ENCODE measurements around the gene RASSF5. TPM values are rescaled to one million over a fixed set of nuclear protein-coding genes. Genes with fewer than 3 reads are reported as not detected.
A peak's percentile ranks its signal among the peaks of the same experiment; 100 is the strongest.

RASSF5 gene
- total and polyA plus RNA-seq, 3 donors from 2014 or later: 4.3 to 8.4 (median 5.9) TPM

- H3K27me3 ChIP-seq: no peaks in the 10 kb centered on the region
- no peak overlapping the region for H3K4me3 ChIP-seq
- DNase-seq: peak; percentile 51
- WGBS, 2 donors: 70 to 75% methylated on average over 4 to 10 of the region's 10 CpGs
- no peaks in the 10 kb centered on the region for H3K9me3 ChIP-seq
- no peak for TF ChIP-seq POLR2A (IDR thresholded peaks at IDR 0.05)
- TF ChIP-seq, protein P1, sequence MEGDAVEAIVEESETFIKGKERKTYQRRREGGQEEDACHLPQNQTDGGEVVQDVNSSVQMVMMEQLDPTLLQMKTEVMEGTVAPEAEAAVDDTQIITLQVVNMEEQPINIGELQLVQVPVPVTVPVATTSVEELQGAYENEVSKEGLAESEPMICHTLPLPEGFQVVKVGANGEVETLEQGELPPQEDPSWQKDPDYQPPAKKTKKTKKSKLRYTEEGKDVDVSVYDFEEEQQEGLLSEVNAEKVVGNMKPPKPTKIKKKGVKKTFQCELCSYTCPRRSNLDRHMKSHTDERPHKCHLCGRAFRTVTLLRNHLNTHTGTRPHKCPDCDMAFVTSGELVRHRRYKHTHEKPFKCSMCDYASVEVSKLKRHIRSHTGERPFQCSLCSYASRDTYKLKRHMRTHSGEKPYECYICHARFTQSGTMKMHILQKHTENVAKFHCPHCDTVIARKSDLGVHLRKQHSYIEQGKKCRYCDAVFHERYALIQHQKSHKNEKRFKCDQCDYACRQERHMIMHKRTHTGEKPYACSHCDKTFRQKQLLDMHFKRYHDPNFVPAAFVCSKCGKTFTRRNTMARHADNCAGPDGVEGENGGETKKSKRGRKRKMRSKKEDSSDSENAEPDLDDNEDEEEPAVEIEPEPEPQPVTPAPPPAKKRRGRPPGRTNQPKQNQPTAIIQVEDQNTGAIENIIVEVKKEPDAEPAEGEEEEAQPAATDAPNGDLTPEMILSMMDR (IDR thresholded peaks at IDR 0.05): no peak
- H3K27ac ChIP-seq: no peak overlapping the region
- peaks cover 2% of the 10 kb centered on the region for H3K4me1 ChIP-seq
- intact Hi-C loops (cut with DNase I; ENCODE audit: low total_unique reads): loop anchor here (10.0 kb wide), 1 partner anchor 87 kb away; no protein-coding TSS in a partner anchor
- no peaks in the 10 kb centered on the region for H3K36me3 ChIP-seq (ENCODE audit: low read depth, missing control alignments)
Measured at GRCh38 chr1:206581571-206581981, 74.2 kb downstream of the RASSF5 start.

DNA sequence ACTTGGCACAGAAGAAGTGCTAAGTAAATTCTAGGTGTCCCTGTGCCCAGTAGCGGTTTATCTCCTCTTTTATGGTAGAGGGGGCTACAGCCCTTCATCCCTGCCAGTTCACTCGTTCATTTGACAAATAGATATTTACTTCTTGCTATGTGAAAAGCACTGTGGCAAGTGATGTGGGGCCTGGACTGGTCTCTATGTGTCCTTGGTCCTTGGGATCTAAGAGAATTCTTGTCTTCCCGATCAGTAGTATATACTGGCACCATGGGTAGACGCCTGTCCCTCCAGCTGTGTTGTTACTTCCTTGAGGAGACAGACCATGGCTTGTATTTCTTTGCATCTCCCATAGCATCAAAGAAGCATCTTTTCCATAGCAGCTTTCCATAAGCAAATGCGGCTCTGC, 75.2 kb downstream of the RASSF5 start:
- intact Hi-C loops (cut with DNase I; ENCODE audit: low total_unique reads): loop anchor here (10.0 kb wide), 1 partner anchor 88 kb away; no protein-coding TSS in a partner anchor
- Histone ChIP-seq H3K9me3 (no peaks in the 10 kb centered on the region), H3K27me3 (no peaks in the 10 kb centered on the region), H3K36me3 (ENCODE audit: low read depth, missing control alignments) (no peaks in the 10 kb centered on the region), H3K4me1 (peaks cover 2% of the 10 kb centered on the region), H3K27ac (no peak overlapping the region), H3K4me3 (no peak overlapping the region)
- DNase-seq: no peak
- no peak for TF ChIP-seq POLR2A (IDR thresholded peaks at IDR 0.05)
- TF ChIP-seq, protein P1 (IDR thresholded peaks at IDR 0.05): no peak
- 91 to 94% methylated on average over 5 of the region's 5 CpGs for WGBS, 2 donors

GRCh38 chr1:206582971-206583706, 75.8 kb downstream of the RASSF5 start:
- H3K27ac ChIP-seq: no peak overlapping the region
- 72 to 73% methylated on average over 17 to 18 of the region's 18 CpGs for WGBS, 2 donors
- no peak for TF ChIP-seq POLR2A (IDR thresholded peaks at IDR 0.05)
- TF ChIP-seq, protein P1 (IDR thresholded peaks at IDR 0.05): no peak

DNA sequence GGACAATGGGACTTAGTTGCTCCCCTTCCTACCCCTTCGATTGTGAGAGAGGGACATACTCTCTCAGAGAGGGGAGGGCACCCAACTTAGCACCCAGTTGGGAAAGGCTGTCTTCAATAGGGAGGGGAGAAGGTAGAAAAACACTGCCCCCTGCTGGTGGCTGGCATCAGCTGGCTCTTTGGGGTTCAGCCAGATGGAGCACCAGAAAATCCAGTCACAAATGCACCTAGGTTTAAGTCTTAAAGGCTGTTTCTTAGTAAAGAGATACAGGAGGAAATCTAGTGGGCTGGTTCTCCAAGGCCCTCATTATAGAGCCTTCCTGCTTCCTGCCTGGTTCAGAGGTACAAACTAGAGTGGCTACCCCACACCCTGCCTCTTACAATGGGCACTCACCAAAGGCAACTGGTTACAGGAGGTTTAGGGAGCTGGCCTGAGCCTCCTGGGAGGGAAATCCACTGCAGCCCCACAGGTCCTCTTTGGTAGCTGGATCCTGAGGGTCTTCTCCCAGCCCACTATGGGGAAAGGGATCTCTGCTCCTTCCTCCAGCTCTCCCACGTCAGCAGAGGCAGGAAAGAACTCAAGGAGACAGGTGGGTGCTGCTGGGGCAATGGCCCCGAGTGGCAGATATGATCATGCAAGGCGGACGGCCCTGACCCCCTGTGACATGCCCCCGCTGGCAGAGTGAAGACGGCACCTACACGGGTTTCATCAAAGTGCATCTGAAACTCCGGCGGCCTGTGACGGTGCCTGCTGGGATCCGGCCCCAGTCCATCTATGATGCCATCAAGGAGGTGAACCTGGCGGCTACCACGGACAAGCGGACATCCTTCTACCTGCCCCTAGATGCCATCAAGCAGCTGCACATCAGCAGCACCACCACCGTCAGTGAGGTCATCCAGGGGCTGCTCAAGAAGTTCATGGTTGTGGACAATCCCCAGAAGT, 76.6 kb downstream of the RASSF5 start:
- Histone ChIP-seq H3K4me1 (peaks cover 2% of the 10 kb centered on the region), H3K9me3 (no peaks in the 10 kb centered on the region), H3K4me3 (no peak overlapping the region), H3K36me3 (ENCODE audit: low read depth, missing control alignments) (no peaks in the 10 kb centered on the region), H3K27me3 (no peaks in the 10 kb centered on the region), H3K27ac (no peak overlapping the region)
- intact Hi-C loops (cut with DNase I; ENCODE audit: low total_unique reads): loop anchor here (10.0 kb wide), 1 partner anchor 89 kb away; no protein-coding TSS in a partner anchor
- 29 to 87% methylated on average over 1 to 16 of the region's 16 CpGs for WGBS, 2 donors
- peak; percentile 87 for DNase-seq
- TF ChIP-seq POLR2A (IDR thresholded peaks at IDR 0.05): no peak
- TF ChIP-seq, protein P1 (IDR thresholded peaks at IDR 0.05): peak; percentile 83 to 88 (median 87)

More at GRCh38 chr1:206582971-206583706, 75.8 kb downstream of the RASSF5 start:
- intact Hi-C loops (cut with DNase I; ENCODE audit: low total_unique reads): loop anchor here (10.0 kb wide), 1 partner anchor 88 kb away; no protein-coding TSS in a partner anchor
- Histone ChIP-seq H3K4me1 (peaks cover 2% of the 10 kb centered on the region), H3K27me3 (no peaks in the 10 kb centered on the region), H3K36me3 (ENCODE audit: low read depth, missing control alignments) (no peaks in the 10 kb centered on the region), H3K9me3 (no peaks in the 10 kb centered on the region), H3K4me3 (no peak overlapping the region)
- DNase-seq: no peak
